Fibroblast of skin of scalp (primary cell): Measurements from ENCODE around the gene ETFDH.
"Not testable (repeated sequence)": the region's sequence is repeated elsewhere in the genome, so short reads cannot be mapped to it uniquely, and the experiment has no call there.

ENCODE experiments used
- DNase-seq: peaks from one replicate; pipeline ENCODE4 v3.0.0-alpha.2; 2013

Gene ETFDH

GRCh38 chr4:158681629-158682028, 9.5 kb downstream of the ETFDH start:
- DNase-seq: no peak

- DNase-seq: no peak
These were observed 10.0 kb downstream of the ETFDH start for GRCh38 chr4:158682066-158682465.

- DNase-seq: no peak
These were observed 16.7 kb downstream of the ETFDH start for GRCh38 chr4:158688813-158689212.

- DNase-seq: no peak
These were observed 32.2 kb downstream of the ETFDH start for GRCh38 chr4:158704274-158704673.

- DNase-seq: peak; percentile 12
These were observed 38.7 kb downstream of the ETFDH start for GRCh38 chr4:158710814-158711213.

GRCh38 chr4:158712622-158713021, 40.5 kb downstream of the ETFDH start:
- DNase-seq: not testable (repeated sequence)

- DNase-seq: no peak
These were observed 42.8 kb downstream of the ETFDH start for GRCh38 chr4:158714937-158715336.

GRCh38 chr4:158715802-158716201, 43.7 kb downstream of the ETFDH start:
- no peak for DNase-seq

- no peak for DNase-seq
These were observed 49.6 kb downstream of the ETFDH start for GRCh38 chr4:158721680-158722079.

GRCh38 chr4:158722291-158722916, 50.3 kb downstream of the ETFDH start:
- peak; percentile 21 for DNase-seq

GRCh38 chr4:158722917-158723793, 51.1 kb downstream of the ETFDH start, which contains the start of gene PPID:
TSS of gene PPID (minus strand) at chr4:158723396. CDS start at chr4:158723288, 108 bp downstream.
- DNase-seq: peak; percentile 76

- DNase-seq: no peak
These were observed 52.5 kb downstream of the ETFDH start for GRCh38 chr4:158724637-158725036.

GRCh38 chr4:158726633-158727032, 54.5 kb downstream of the ETFDH start:
- DNase-seq: no peak

- no peak for DNase-seq
These were observed 56.1 kb downstream of the ETFDH start for GRCh38 chr4:158728236-158728635.

- peak; percentile 70 for DNase-seq
These were observed 57.8 kb downstream of the ETFDH start for GRCh38 chr4:158729716-158730559.

- DNase-seq: no peak
These were observed 66.8 kb downstream of the ETFDH start for GRCh38 chr4:158738866-158739265.

- DNase-seq: no peak
These were observed 67.5 kb downstream of the ETFDH start for GRCh38 chr4:158739600-158739999.

GRCh38 chr4:158741326-158742021, 69.4 kb downstream of the ETFDH start:
- no peak for DNase-seq

- not testable (repeated sequence) for DNase-seq
These were observed 74.4 kb downstream of the ETFDH start for GRCh38 chr4:158746537-158746936.

GRCh38 chr4:158750379-158750778, 78.3 kb downstream of the ETFDH start:
- peak; percentile 86 for DNase-seq

GRCh38 chr4:158754385-158755180, 82.5 kb downstream of the ETFDH start:
- peak; percentile 51 for DNase-seq
